ENCODE measurements around the gene LRRK1.
A peak's percentile ranks its signal among the peaks of the same experiment; 100 is the strongest.

LRRK1 gene

GRCh38 chr15:100973351-100974111 is 54.4 kb downstream of the LRRK1 start:
- DNase-seq (ENCODE audit: low read depth), result no peak

GRCh38 chr15:100975043-100975442 is 55.9 kb downstream of the LRRK1 start:
- DNase-seq (ENCODE audit: low read depth), result no peak

- DNase-seq (ENCODE audit: low read depth), result no peak
These were observed 61.4 kb downstream of the LRRK1 start for GRCh38 chr15:100980410-100981046.

- DNase-seq (ENCODE audit: low read depth), result no peak
These were observed 61.9 kb downstream of the LRRK1 start for GRCh38 chr15:100981086-100981485.

GRCh38 chr15:100983221-100983620 is 64.1 kb downstream of the LRRK1 start:
- DNase-seq (ENCODE audit: low read depth), result no peak

- no peak for DNase-seq (ENCODE audit: low read depth)
These were observed 66.2 kb downstream of the LRRK1 start for GRCh38 chr15:100985401-100985800.

GRCh38 chr15:100986158-100986896 is 67.2 kb downstream of the LRRK1 start:
- no peak for DNase-seq (ENCODE audit: low read depth)

GRCh38 chr15:100987143-100987542 is 68.0 kb downstream of the LRRK1 start:
- peak; percentile 58 for DNase-seq (ENCODE audit: low read depth)

GRCh38 chr15:100988297-100988696 is 69.1 kb downstream of the LRRK1 start:
- no peak for DNase-seq (ENCODE audit: low read depth)

GRCh38 chr15:100988857-100989256 is 69.7 kb downstream of the LRRK1 start:
- no peak for DNase-seq (ENCODE audit: low read depth)

- no peak for DNase-seq (ENCODE audit: low read depth)
These were observed 75.7 kb downstream of the LRRK1 start for GRCh38 chr15:100994597-100995446.

GRCh38 chr15:100995471-100996430 is 76.6 kb downstream of the LRRK1 start:
- DNase-seq (ENCODE audit: low read depth), result no peak

- no peak for DNase-seq (ENCODE audit: low read depth)
These were observed 78.3 kb downstream of the LRRK1 start for GRCh38 chr15:100997442-100997841.

GRCh38 chr15:100998630-100999029 is 79.5 kb downstream of the LRRK1 start:
- no peak for DNase-seq (ENCODE audit: low read depth)

GRCh38 chr15:100999369-100999768 is 80.2 kb downstream of the LRRK1 start:
- DNase-seq (ENCODE audit: low read depth), result no peak

- no peak for DNase-seq (ENCODE audit: low read depth)
These were observed 81.1 kb downstream of the LRRK1 start for GRCh38 chr15:101000271-101000681.

- DNase-seq (ENCODE audit: low read depth), result no peak
These were observed 81.9 kb downstream of the LRRK1 start for GRCh38 chr15:101001056-101001455.

- DNase-seq (ENCODE audit: low read depth), result no peak
These were observed 82.6 kb downstream of the LRRK1 start for GRCh38 chr15:101001796-101002195.

GRCh38 chr15:101003081-101003480 is 83.9 kb downstream of the LRRK1 start:
- DNase-seq (ENCODE audit: low read depth), result no peak

- no peak for DNase-seq (ENCODE audit: low read depth)
These were observed 84.5 kb downstream of the LRRK1 start for GRCh38 chr15:101003706-101004105.

GRCh38 chr15:101004500-101004899 is 85.3 kb downstream of the LRRK1 start:
- DNase-seq (ENCODE audit: low read depth), result no peak

Data from stromal cell of bone marrow (primary cell).